Right ventricle myocardium inferior (tissue), 1 donor: ENCODE data around the gene EIF2D. TPM values are rescaled to one million over a fixed set of nuclear protein-coding genes. Genes with fewer than 3 reads are reported as not detected.
"Not testable (repeated sequence)": the region's sequence is repeated elsewhere in the genome, so short reads cannot be mapped to it uniquely, and the experiment has no call there.

ENCODE experiments used
- ATAC-seq: fragments of 200-7000 bp; cut with Tn5 transposase; one replicate; pipeline ENCODE4 v1.9.1; 2020; ENCODE audit warnings: mild to moderate bottlenecking, moderate library complexity
- DNase-seq: peaks from one replicate; pipeline ENCODE4 v3.0.0; 2021; ENCODE audit errors: missing footprints
- intact Hi-C: fragments of 100-400 bp; cut with DNase I; formaldehyde crosslinking; loops from one replicate; pipeline ENCODE4 v1.11.0; 2022
- total RNA-seq: library from RNA; stranded (reverse); fragmentation: NEBNext Ultra II Directional; extraction: Animal tissue kit (Norgen Biotek cat#: 25700); gene quantifications from one replicate; pipeline ENCODE4 v1.2.1, GENCODE V29; 2021
- donor health status: DM: no; HTN: yes; CAD: no; lungs with severe emphysema.

Gene EIF2D
- total RNA-seq, 1 donor from 2014 or later, result 26.0 TPM

DNA sequence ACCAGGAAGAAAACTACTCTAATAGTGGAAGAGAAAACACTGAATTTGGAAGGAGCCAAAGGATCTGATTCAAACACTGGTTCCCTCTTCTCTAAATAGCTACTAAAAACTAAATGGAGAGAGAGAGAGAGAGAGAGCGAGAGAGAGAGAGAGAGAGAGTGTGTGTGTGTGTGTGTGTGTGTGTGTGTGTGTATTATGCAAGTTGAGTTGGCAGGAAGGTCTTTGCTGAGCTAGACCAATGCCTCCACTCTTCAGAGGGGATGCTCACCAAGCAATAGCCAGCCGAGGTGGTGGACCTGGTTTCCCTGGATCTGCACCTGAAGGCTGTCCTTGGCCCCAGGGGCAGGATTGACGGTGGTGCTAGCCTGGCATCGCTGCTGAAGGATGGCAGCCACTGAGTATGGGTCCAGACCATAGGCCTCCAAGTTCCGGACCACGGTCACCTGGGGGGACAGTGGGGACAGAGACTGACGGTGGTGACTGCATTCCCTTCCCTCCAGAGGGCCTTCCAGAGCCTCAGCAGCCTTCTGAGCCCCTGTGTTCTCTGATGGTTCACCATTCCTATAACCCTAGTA, 18.8 kb downstream of the EIF2D start:
- intact Hi-C loops, result no loop called here
- ATAC-seq, result no peak
- DNase-seq, result no peak

DNA sequence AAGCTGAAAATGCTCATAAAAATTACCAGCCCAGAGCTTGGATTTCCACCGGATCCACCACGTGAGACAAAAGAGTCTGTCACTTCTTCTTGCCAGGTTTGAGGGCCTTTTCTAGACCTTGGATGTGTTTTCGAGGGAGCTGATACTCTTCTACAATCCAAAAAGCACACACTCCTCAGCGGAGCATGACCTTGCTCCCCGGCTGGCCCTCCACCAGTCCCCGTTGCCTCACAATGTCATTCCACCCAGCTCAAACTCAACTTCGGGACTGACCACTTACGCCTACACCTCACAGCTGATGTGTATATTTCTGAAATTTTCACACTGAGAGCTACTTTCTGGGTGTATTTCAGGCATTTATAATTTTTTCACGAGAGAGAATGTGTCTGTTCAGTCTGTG, 20.6 kb downstream of the EIF2D start:
- no peak for ATAC-seq
- DNase-seq, result no peak
- intact Hi-C loops, result no loop called here

DNA sequence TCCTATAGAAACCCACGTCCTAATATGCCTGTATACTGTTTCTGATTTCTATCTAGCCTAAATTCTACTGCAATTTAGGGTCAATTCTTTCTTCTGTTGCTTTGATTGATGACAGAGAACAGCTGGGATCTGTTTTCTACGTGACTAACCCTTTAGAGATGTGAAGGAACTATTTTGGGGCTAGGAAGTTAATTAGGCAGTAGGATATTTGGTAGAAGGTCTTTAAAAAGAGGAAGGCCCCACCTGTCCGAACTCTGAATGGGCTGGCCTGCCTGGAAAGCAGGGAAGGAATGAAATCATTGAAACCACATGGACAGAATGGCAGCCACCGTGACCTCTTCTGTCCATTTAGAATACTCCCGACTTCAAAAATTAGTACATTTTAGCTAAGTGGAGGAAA, 21.0 kb downstream of the EIF2D start:
- DNase-seq (no peak), ATAC-seq (no peak)
- intact Hi-C loops, result no loop called here

DNA sequence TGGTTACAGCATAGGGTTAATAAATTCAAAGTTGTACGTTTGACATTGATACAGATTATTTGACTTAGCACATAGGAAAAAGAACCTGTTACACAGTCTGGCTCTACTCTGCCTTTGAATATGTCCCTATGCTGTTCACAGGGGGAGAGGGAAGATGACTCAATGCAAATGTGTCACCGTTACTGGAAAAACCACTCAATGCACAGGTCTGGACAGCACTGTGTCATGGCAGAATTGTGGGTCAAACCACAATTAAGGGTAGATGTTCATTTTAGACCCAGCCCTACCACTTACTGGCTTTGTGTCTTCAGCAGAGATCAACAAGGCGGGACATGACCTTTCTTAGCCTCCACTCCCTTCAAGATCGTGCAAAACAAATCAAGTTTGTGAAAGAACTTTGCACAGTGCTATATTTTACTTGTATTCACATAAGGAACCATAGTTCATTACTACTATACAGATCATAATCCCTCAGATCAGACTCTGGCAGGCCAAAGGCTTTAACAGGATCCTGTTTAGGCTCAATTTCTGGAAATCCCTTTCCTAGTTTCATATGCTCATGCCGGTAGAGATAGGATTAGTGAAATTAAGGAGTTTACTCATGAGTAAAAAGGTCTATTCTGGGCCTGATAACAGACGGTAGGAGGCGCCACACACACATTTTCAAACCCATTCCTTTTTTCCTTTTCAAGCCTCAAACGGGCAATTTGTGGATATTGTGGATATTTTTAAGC, 22.1 kb downstream of the EIF2D start:
- intact Hi-C loops, result no loop called here
- no peak for DNase-seq
- no peak for ATAC-seq

DNA sequence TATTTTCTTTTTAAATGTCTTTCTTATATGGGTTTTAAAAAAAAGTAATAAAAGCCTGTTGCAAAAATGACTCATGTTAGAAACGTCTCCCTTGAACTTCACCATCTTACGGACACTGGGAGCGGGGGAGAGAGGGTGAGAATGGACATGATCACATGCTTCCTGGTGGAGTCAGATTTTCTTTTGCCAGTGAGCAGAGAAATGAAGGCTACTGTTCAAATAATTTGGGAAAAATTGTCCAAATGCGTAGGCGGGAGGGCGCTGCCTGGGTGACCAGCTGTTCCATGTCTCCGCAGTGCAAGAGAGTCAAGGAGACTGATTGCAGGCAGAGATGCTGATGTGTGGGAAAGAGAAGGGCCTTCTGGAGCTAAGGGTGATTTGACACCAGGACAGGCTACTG, 23.1 kb downstream of the EIF2D start:
- DNase-seq (no peak), ATAC-seq (peak; percentile 86)
- intact Hi-C loops, result no loop called here

DNA sequence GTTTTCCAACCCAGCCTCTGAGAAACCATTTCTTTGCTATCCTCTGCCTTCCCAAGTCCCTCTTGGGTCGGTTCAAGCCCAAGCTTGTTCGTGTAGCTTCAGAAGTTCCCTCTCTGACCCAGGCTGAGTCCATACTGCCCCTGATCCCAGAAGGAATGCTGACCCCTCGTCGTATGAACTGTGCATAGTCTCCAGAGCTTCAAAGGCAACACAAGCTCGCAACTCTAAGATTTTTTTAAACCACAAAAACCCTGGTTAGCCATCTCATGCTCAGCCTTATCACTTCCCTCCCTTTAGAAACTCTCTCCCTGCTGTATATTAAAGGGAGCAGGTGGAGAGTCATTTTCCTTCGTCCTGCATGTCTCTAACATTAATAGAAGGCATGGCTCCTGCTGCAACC, 23.8 kb downstream of the EIF2D start:
- ATAC-seq, result no peak
- intact Hi-C loops, result no loop called here
- no peak for DNase-seq

DNA sequence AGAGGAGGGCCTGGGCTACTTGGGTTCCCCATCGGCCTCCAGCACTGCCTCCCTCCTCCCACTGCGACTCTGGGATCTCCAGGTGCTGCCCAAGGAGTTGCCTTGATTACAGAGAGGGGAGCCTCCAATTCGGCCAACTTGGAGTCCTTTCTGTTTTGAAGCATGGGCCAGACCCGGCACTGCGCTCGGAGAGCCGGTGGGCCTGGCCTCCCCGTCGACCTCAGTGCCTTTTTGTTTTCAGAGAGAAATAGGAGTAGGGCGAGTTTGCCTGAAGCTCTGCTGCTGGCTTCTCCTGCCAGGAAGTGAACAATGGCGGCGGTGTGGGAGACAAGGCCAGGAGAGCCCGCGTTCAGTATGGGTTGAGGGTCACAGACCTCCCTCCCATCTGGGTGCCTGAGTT, 24.4 kb downstream of the EIF2D start:
- intact Hi-C loops, result no loop called here
- no peak for ATAC-seq
- DNase-seq, result no peak

DNA sequence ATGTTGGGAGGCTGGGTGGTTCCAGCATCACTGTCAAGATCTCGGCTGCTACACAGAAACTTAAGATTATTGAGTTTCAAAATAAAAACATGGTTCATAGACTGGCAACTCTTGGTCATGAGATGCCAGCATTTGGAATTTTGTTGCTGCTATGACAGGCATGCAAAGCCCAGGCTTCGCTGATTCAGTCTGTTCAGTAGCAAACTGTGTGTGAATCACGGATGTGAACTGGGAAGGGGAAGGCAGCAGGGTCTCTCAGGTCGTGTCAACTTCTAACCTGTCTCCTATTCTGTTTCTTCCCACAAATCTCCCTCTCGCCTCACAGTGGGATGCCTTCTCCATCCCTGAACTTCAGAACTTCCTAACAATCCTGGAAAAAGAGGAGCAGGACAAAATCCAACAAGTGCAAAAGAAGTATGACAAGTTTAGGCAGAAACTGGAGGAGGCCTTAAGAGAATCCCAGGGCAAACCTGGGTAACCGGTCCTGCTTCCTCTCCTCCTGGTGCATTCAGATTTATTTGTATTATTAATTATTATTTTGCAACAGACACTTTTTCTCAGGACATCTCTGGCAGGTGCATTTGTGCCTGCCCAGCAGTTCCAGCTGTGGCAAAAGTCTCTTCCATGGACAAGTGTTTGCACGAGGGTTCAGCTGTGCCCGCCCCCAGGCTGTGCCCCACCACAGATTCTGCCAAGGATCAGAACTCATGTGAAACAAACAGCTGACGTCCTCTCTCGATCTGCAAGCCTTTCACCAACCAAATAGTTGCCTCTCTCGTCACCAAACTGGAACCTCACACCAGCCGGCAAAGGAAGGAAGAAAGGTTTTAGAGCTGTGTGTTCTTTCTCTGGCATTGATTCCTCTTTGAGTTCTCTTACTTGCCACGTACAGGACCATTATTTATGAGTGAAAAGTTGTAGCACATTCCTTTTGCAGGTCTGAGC, 25.5 kb downstream of the EIF2D start:
- intact Hi-C loops, result no loop called here
- DNase-seq (no peak), ATAC-seq (no peak)

DNA sequence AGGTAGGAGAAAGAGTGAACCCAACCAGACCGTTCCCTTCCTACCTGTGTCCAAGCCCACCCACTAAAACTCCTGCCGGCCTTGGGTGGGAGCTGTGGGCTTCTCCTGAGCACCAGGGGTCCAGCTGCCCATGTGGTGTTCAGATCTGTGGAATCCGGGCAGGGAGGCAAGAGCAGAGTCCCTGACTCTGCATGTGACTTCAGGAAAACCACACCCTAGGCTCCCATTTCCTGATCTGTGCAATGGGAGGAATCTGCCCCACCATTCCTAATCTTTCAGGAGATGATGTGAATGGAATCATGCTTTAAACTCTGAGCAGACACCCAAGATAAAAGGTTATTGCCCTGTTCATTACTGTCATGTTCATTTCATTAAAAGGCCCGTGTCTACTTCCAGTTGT, 27.6 kb downstream of the EIF2D start:
- DNase-seq (no peak), ATAC-seq (no peak)
- intact Hi-C loops, result no loop called here

DNA sequence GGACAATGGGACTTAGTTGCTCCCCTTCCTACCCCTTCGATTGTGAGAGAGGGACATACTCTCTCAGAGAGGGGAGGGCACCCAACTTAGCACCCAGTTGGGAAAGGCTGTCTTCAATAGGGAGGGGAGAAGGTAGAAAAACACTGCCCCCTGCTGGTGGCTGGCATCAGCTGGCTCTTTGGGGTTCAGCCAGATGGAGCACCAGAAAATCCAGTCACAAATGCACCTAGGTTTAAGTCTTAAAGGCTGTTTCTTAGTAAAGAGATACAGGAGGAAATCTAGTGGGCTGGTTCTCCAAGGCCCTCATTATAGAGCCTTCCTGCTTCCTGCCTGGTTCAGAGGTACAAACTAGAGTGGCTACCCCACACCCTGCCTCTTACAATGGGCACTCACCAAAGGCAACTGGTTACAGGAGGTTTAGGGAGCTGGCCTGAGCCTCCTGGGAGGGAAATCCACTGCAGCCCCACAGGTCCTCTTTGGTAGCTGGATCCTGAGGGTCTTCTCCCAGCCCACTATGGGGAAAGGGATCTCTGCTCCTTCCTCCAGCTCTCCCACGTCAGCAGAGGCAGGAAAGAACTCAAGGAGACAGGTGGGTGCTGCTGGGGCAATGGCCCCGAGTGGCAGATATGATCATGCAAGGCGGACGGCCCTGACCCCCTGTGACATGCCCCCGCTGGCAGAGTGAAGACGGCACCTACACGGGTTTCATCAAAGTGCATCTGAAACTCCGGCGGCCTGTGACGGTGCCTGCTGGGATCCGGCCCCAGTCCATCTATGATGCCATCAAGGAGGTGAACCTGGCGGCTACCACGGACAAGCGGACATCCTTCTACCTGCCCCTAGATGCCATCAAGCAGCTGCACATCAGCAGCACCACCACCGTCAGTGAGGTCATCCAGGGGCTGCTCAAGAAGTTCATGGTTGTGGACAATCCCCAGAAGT, 28.3 kb downstream of the EIF2D start:
- ATAC-seq (peak; percentile 54), DNase-seq (peak; percentile 79)
- intact Hi-C loops, result loop anchor here (1.0 kb wide), 2 partner anchors 40 to 94 kb away; no protein-coding TSS in a partner anchor

DNA sequence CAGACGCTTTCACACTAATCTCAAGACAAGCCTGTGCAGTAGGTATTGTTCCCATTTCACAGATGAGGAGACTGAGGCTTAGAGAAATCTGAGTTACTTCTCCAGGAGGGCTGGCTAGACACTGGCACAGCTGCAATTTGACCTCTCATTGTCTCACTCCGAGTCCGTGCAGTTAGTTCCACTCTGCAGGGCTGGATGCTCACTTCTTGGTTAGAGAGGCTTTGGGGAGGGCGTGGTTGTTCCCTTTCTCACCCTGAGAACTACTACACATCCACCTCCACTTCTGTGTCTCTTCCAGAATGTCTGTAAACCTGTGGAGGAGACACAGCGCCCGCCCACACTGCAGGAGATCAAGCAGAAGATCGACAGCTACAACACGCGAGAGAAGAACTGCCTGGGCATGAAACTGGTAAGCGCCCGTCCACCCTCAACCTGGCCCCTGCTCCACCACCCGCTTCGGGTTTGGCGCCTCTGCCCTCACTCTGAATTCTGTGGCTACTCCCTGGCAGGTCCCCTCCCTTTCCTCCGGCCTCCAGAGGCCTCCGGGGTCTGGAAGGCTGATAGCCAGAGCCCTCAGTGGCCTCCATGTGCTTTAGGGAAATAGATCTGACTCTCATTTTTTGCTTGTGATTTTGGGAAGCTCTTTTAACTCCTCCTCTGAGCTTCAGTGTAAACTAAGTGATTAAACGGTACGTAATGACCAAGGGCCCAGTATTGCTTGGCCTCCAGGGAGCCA, 29.1 kb downstream of the EIF2D start:
- ATAC-seq, result no peak
- intact Hi-C loops, result loop anchor here (1.0 kb wide), 2 partner anchors 39 to 93 kb away; no protein-coding TSS in a partner anchor

DNA sequence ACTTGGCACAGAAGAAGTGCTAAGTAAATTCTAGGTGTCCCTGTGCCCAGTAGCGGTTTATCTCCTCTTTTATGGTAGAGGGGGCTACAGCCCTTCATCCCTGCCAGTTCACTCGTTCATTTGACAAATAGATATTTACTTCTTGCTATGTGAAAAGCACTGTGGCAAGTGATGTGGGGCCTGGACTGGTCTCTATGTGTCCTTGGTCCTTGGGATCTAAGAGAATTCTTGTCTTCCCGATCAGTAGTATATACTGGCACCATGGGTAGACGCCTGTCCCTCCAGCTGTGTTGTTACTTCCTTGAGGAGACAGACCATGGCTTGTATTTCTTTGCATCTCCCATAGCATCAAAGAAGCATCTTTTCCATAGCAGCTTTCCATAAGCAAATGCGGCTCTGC, 29.7 kb downstream of the EIF2D start:
- intact Hi-C loops, result no loop called here
- no peak for ATAC-seq
- no peak for DNase-seq

More for the DNA sequence above, 29.1 kb downstream of the EIF2D start:
- no peak for DNase-seq

DNA sequence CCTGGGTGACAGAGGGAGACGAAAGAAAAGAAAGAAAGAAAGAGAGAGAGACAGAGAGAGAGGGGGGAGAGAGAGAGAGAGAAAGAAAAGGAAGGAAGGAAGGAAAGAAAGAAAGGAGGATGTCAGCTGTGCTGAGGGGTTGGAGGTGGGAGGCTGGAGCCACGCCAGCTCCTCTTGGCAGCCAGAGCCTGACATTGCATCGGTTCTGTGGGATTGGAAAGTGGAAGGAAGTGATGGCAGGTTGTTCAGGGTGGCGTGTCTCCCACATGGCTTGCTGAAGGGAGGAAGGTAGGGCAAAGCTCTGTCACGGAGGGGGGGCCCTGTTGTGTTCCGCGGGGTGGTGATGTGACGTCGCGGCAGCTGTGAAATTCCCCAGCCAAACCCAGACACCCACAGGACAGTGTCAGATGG, 30.7 kb downstream of the EIF2D start:
- DNase-seq (no peak), ATAC-seq (no peak)
- intact Hi-C loops, result no loop called here

DNA sequence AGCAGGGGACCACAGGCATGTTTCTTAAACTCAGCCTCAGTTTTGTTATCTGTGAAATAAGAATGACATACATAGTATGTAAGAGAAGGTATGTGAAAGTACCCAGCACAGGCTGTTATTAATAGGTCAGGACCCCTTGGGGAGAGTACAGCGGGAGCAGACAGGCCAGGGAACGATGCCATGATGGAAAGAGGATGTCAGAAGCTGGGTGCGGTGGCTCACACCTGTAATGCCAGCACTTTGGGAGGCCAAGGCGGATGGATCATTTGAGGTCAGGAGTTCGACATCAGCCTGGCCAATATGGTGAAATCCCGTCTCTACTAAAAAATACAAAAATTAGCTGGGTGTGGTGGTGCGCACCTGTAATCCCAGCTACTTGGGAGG, 31.2 kb downstream of the EIF2D start:
- ATAC-seq, DNase-seq, intact Hi-C loops: not testable (repeated sequence)

DNA sequence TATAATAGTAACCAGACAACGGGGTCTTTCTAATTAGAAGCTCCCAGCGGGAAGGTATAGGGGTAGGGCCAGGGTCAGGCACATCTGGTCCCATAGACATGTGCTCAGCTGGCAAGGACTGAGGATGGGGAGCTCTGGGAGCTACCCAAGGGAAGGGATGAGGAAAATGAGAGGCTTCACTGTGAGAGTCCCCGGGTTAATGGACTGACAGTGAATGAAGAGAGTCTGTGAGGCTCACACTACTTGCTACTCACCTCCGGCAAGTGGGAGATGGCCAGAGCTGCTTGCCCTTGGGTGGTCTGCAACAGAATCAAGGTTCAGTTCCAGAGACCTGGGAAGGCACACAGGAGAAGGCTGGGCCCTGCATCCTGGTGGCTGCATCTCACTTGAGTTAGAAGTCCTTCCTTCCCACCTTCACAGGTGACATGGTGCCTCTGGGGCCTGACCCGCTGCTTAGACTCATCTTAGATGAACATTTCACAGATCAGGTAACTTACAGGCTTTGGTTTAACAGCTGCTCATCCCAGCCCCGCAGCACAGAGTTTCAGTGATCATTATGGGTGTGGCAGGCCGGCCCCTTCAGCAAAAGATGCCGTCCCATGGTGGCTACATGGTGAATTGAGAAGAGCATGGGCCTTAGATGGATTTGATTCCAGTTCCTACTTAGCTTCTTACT, 31.7 kb downstream of the EIF2D start:
- intact Hi-C loops, result no loop called here
- DNase-seq (no peak), ATAC-seq (no peak)

DNA sequence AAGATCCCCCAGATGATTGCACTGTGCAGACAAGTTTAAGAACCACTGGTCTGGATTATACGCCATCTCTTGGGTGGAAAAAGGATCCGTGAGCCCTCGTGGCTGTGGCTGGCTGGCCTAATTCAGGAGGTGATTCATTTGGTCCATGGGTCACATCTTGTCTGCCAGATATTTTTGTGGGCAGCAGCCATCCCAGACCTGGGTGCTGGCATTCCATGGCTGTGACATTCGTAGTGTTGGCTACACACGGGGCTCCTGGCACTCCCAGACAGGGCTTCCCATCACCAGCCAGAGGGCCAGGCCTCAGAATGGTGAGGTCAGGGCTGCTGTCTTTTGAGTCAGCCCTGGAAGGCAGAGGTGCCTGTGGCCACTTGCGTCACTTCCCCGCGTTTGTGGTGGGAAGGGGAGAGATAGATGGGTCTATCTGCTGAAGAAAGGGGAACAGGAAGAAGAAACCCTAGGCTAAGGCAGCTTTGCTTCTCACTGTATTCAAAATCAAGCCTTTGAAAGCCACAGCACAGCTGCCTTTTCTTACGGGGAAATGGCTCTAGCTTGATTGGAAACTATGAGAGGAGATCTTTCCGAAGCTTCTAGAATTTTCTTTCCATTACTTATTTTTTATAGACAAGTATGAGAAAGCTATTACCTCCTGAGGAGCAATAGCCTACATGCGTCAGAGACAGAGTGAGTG, 32.4 kb downstream of the EIF2D start:
- ATAC-seq (peak; percentile 60), DNase-seq (peak; percentile 94)
- intact Hi-C loops, result no loop called here

DNA sequence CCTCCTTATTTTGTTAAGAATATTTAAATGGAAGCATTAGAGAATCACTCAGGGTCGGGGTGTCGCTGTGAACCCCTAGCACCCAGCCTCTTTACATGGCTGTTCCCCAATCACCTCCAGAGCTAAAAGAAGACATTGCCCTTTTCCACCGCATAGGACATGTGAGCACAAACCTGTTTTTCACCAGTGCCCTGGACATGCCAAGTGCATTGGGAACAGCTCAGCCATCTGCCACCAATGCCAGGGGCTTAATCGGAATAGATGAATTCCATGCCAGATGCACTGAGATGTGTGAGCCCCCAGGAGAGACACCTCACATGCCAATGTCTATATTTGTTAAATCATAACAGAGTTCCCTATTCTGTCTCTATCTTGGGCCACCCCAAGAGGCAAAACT, 33.3 kb downstream of the EIF2D start:
- intact Hi-C loops, result no loop called here
- no peak for DNase-seq
- no peak for ATAC-seq
